Tibial nerve (tissue), 4 donors: Measurements from ENCODE around the gene BEAN1.
"Not testable (repeated sequence)": the region's sequence is repeated elsewhere in the genome, so short reads cannot be mapped to it uniquely, and the experiment has no call there.

Experiments used
- CTCF ChIP-seq, 5 experiments: fragments of 200-600 bp in 3 of 5; fragments of 450-650 bp in 2 of 5; sonication (generic) in 3 of 5; IDR thresholded peaks; one replicate each; pipeline ENCODE4 v1.5.1; 2016 to 2019; ENCODE audit warnings: antibody characterized with exemption in 5 of 5, mild to moderate bottlenecking in 3 of 5, moderate library complexity in 2 of 5
- EP300 ChIP-seq, 2 donors: sonication (generic); formaldehyde crosslinking; IDR thresholded peaks; one replicate each; pipeline ENCODE4 v1.6.1; 2017; ENCODE audit warnings: antibody characterized with exemption in 2 of 2, mild to moderate bottlenecking in 1 of 2
- POLR2A ChIP-seq, 2 donors: fragments of 450-650 bp; IDR thresholded peaks; one replicate each; pipeline ENCODE4 v1.6.1; 2017; ENCODE audit warnings: antibody characterized with exemption in 2 of 2, mild to moderate bottlenecking in 2 of 2, moderate library complexity in 2 of 2

- not testable (repeated sequence) for TF ChIP-seq EP300, POLR2A, CTCF (IDR thresholded peaks at IDR 0.05)
These were observed 74.5 kb downstream of the BEAN1 start for GRCh38 chr16:66501563-66501962.
